ENCODE data around the gene MFSD11.

- TF ChIP-seq CTCF (conservative IDR thresholded peaks at IDR 0.05) = no peak
- TF ChIP-seq ZFX (IDR thresholded peaks at IDR 0.05) = no peak
Measured at GRCh38 chr17:76820039-76820438, 82.1 kb downstream of the MFSD11 start.
